ENCODE data around the gene CERS6. TPM values are rescaled to one million over a fixed set of nuclear protein-coding genes. Genes with fewer than 3 reads are reported as not detected.

The CERS6 gene
- total RNA-seq, 1 experiment from 2014 or later = 30.3 TPM

DNA sequence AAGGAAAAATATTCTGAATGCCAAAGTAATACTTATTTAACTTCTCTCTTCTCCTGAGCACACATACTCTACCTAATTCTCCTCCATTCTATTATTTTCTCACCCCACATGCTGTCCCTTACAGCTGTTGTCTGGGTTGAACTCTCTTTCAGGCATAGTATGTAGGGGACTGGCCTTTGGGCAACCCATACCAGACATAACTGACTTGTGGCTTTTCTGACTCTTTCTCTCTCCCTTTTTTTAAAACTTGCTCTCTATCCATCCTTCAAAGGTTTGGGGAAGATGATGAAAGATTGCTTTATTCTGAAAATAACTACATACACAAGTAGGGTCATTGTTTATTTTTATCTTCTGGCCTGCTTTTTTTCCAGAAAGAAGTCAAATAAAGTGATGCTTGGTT is 276.4 kb downstream of the CERS6 start:
- BruUV-seq (replicated peaks) = no TSS peak
- in situ Hi-C loops (cut with HindIII; ENCODE audit: low pct_unique_long_range_greater_than_20kb, low sequenced_read_pairs) = no loop called here
- H3K9me3 ChIP-seq (ENCODE audit: control insufficient read depth, insufficient read depth, low read depth, low read length) = no peaks in the 10 kb centered on the region
- CTCF ChIA-PET = no interaction called here
- no peaks in the 10 kb centered on the region for H3K27me3 ChIP-seq (ENCODE audit: control insufficient read depth, insufficient read depth, low read length)
- H3K4me1 ChIP-seq (ENCODE audit: control insufficient read depth, insufficient read depth, low read length) = no peaks in the 10 kb centered on the region
- H3K27ac ChIP-seq (ENCODE audit: low read length) = no peak overlapping the region
- DNase-seq (ENCODE audit: low read depth, low spot score) (no peak), ATAC-seq (no peak)
- H3K36me3 ChIP-seq (ENCODE audit: control insufficient read depth, insufficient read depth, low read length) = no peaks in the 10 kb centered on the region
- POLR2A ChIA-PET = no interaction called here
- intact Hi-C loops (cut with micrococcal nuclease; ENCODE audit: unreplicated experiment) = no loop called here
- no peak overlapping the region for H3K4me3 ChIP-seq (ENCODE audit: low read depth in 2 of 2, low read length in 2 of 2)
- TF ChIP-seq SIN3A (IDR thresholded peaks at IDR 0.05; ENCODE audit: borderline replicate concordance, insufficient read depth, low read depth, low read length) (no peak), TCF7L2 (IDR thresholded peaks at IDR 0.05; ENCODE audit: low read depth, low read length) (no peak), POLR2AphosphoS5 (IDR thresholded peaks at IDR 0.05; ENCODE audit: low read depth, low read length) (no peak)
- TF ChIP-seq, protein P1, sequence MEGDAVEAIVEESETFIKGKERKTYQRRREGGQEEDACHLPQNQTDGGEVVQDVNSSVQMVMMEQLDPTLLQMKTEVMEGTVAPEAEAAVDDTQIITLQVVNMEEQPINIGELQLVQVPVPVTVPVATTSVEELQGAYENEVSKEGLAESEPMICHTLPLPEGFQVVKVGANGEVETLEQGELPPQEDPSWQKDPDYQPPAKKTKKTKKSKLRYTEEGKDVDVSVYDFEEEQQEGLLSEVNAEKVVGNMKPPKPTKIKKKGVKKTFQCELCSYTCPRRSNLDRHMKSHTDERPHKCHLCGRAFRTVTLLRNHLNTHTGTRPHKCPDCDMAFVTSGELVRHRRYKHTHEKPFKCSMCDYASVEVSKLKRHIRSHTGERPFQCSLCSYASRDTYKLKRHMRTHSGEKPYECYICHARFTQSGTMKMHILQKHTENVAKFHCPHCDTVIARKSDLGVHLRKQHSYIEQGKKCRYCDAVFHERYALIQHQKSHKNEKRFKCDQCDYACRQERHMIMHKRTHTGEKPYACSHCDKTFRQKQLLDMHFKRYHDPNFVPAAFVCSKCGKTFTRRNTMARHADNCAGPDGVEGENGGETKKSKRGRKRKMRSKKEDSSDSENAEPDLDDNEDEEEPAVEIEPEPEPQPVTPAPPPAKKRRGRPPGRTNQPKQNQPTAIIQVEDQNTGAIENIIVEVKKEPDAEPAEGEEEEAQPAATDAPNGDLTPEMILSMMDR (IDR thresholded peaks at IDR 0.05) = no peak
- TF ChIP-seq, protein P2, sequence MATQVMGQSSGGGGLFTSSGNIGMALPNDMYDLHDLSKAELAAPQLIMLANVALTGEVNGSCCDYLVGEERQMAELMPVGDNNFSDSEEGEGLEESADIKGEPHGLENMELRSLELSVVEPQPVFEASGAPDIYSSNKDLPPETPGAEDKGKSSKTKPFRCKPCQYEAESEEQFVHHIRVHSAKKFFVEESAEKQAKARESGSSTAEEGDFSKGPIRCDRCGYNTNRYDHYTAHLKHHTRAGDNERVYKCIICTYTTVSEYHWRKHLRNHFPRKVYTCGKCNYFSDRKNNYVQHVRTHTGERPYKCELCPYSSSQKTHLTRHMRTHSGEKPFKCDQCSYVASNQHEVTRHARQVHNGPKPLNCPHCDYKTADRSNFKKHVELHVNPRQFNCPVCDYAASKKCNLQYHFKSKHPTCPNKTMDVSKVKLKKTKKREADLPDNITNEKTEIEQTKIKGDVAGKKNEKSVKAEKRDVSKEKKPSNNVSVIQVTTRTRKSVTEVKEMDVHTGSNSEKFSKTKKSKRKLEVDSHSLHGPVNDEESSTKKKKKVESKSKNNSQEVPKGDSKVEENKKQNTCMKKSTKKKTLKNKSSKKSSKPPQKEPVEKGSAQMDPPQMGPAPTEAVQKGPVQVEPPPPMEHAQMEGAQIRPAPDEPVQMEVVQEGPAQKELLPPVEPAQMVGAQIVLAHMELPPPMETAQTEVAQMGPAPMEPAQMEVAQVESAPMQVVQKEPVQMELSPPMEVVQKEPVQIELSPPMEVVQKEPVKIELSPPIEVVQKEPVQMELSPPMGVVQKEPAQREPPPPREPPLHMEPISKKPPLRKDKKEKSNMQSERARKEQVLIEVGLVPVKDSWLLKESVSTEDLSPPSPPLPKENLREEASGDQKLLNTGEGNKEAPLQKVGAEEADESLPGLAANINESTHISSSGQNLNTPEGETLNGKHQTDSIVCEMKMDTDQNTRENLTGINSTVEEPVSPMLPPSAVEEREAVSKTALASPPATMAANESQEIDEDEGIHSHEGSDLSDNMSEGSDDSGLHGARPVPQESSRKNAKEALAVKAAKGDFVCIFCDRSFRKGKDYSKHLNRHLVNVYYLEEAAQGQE (IDR thresholded peaks at IDR 0.05; ENCODE audit: insufficient read depth in 1 of 2, low read depth in 2 of 2, low read length in 1 of 2) = no peak

DNA sequence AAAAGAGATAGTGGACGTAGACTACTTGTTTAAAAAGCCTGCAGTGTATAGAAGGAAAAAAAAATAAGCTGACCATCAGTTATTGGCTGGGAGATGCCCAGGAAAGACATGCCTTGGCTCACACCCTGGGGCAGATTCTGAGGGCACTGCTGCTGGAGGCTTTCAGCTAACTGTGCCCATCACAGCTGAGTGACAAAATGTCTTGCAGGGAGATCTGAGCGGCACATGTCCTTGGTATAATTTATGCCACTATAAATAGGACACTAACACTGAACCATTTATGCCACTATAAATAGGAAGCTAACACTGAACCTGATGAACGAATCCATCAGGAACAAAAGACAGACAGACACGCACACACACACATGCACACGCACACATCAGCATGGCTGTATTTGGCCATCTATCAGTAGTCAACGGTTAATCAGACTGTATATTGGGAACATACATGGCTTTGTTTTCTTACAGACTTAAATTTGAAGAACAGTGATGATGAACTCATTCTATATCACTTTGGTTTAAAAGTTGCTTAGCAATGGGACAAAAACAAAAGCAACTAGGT is 278.2 kb downstream of the CERS6 start:
- CTCF ChIA-PET = no interaction called here
- intact Hi-C loops (cut with micrococcal nuclease; ENCODE audit: unreplicated experiment) (no loop called here), in situ Hi-C loops (cut with HindIII; ENCODE audit: low pct_unique_long_range_greater_than_20kb, low sequenced_read_pairs) (no loop called here)
- ATAC-seq (no peak), DNase-seq (ENCODE audit: low read depth, low spot score) (no peak)
- Histone ChIP-seq H3K4me1 (ENCODE audit: control insufficient read depth, insufficient read depth, low read length) (no peaks in the 10 kb centered on the region), H3K4me3 (ENCODE audit: low read depth in 2 of 2, low read length in 2 of 2) (no peak overlapping the region), H3K9me3 (ENCODE audit: control insufficient read depth, insufficient read depth, low read depth, low read length) (no peaks in the 10 kb centered on the region), H3K27ac (ENCODE audit: low read length) (no peak overlapping the region), H3K36me3 (ENCODE audit: control insufficient read depth, insufficient read depth, low read length) (no peaks in the 10 kb centered on the region), H3K27me3 (ENCODE audit: control insufficient read depth, insufficient read depth, low read length) (no peaks in the 10 kb centered on the region)
- no TSS peak for BruUV-seq (replicated peaks)
- POLR2A ChIA-PET = no interaction called here
- TF ChIP-seq, protein P1 (IDR thresholded peaks at IDR 0.05) = no peak
- no peak for TF ChIP-seq TCF7L2 (IDR thresholded peaks at IDR 0.05; ENCODE audit: low read depth, low read length)
- TF ChIP-seq, protein P2 (IDR thresholded peaks at IDR 0.05; ENCODE audit: insufficient read depth in 1 of 2, low read depth in 2 of 2, low read length in 1 of 2) = no peak
- no peak for TF ChIP-seq POLR2AphosphoS5 (IDR thresholded peaks at IDR 0.05; ENCODE audit: low read depth, low read length)
- TF ChIP-seq SIN3A (IDR thresholded peaks at IDR 0.05; ENCODE audit: borderline replicate concordance, insufficient read depth, low read depth, low read length) = no peak
